Measurements from ENCODE around the gene ISM1.

ISM1 gene

DNA sequence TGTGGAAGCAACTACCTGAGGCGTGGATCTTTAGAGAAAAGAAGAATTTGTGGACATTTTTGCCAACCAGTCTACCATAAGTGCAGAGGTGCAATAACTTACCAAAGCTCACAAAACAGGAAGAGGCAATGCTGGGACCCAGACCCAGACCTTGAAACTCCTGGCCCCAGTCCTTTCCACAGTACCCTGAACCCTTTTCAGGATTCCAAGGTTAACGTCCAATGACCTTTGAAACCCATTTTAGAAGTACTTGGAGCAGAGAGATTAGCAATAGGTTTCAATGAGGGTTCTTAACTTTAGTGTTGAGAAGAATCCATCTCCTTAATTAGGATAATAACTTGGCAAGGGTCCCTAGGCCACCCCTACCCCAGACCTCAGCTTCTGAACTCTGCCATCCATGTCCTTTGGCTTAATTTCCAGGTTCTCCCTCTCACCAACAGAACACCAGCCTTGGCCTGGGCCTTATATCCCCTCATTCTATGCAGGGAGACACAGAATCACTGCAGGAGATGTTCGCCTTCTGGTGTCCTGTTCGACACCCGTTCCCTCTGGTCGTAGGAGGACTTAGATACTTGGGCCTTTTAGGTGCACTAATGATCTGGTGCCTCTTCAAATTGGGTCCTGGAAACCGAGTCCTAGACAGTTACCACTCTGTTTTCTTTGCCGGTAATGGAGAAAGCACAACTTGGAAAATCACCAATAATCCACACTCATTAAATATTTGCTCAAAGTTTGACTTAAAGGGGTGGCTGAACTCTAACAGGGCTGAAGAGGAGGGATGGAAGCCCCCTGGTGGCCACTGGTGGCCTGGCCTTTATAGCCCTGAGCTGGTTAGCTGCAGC is 40.6 kb downstream of the ISM1 start:
- peak; percentile 45 for DNase-seq (ENCODE audit: low spot score)
- TF ChIP-seq, protein P1, sequence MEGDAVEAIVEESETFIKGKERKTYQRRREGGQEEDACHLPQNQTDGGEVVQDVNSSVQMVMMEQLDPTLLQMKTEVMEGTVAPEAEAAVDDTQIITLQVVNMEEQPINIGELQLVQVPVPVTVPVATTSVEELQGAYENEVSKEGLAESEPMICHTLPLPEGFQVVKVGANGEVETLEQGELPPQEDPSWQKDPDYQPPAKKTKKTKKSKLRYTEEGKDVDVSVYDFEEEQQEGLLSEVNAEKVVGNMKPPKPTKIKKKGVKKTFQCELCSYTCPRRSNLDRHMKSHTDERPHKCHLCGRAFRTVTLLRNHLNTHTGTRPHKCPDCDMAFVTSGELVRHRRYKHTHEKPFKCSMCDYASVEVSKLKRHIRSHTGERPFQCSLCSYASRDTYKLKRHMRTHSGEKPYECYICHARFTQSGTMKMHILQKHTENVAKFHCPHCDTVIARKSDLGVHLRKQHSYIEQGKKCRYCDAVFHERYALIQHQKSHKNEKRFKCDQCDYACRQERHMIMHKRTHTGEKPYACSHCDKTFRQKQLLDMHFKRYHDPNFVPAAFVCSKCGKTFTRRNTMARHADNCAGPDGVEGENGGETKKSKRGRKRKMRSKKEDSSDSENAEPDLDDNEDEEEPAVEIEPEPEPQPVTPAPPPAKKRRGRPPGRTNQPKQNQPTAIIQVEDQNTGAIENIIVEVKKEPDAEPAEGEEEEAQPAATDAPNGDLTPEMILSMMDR (IDR thresholded peaks at IDR 0.05; ENCODE audit: borderline replicate concordance, control extremely low read depth, extremely low read depth, insufficient read depth, missing control alignments), result peak; percentile 61
- in situ Hi-C loops (cut with MboI; ENCODE audit: low sequenced_read_pairs, unreplicated experiment), result no loop called here

- in situ Hi-C loops (cut with MboI; ENCODE audit: low sequenced_read_pairs, unreplicated experiment), result no loop called here
- DNase-seq (ENCODE audit: low spot score), result no peak
- TF ChIP-seq, protein P1 (IDR thresholded peaks at IDR 0.05; ENCODE audit: borderline replicate concordance, control extremely low read depth, extremely low read depth, insufficient read depth, missing control alignments), result no peak
Measured at GRCh38 chr20:13262302-13262650, 41.2 kb downstream of the ISM1 start.

GRCh38 chr20:13262671-13263360 is 41.7 kb downstream of the ISM1 start:
- no peak for DNase-seq (ENCODE audit: low spot score)
- in situ Hi-C loops (cut with MboI; ENCODE audit: low sequenced_read_pairs, unreplicated experiment), result no loop called here
- TF ChIP-seq, protein P1 (IDR thresholded peaks at IDR 0.05; ENCODE audit: borderline replicate concordance, control extremely low read depth, extremely low read depth, insufficient read depth, missing control alignments), result no peak

DNA sequence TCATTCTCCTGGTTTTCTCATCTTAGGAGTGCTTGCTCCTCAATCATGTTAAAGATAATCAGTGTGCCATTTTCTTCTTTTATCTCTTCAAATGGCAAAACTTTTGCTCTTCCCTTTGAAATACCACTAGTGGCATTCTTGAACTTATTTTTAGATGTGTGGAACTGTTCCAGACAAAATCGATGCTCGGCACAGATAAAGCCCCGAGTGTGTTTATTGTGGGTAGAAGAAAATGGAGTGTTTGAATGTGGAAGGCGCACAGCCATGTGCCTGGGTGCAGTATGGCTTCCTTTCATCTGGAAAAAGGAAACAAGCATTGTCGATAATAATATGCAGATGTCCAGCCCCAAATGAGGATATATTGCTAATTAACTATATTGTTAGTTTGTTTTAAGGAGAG is 42.4 kb downstream of the ISM1 start:
- TF ChIP-seq, protein P1 (IDR thresholded peaks at IDR 0.05; ENCODE audit: borderline replicate concordance, control extremely low read depth, extremely low read depth, insufficient read depth, missing control alignments), result no peak
- no peak for DNase-seq (ENCODE audit: low spot score)
- in situ Hi-C loops (cut with MboI; ENCODE audit: low sequenced_read_pairs, unreplicated experiment), result no loop called here

GRCh38 chr20:13264907-13265306 is 43.8 kb downstream of the ISM1 start:
- TF ChIP-seq, protein P1 (IDR thresholded peaks at IDR 0.05; ENCODE audit: borderline replicate concordance, control extremely low read depth, extremely low read depth, insufficient read depth, missing control alignments), result no peak
- in situ Hi-C loops (cut with MboI; ENCODE audit: low sequenced_read_pairs, unreplicated experiment), result no loop called here
- DNase-seq (ENCODE audit: low spot score), result no peak

DNA sequence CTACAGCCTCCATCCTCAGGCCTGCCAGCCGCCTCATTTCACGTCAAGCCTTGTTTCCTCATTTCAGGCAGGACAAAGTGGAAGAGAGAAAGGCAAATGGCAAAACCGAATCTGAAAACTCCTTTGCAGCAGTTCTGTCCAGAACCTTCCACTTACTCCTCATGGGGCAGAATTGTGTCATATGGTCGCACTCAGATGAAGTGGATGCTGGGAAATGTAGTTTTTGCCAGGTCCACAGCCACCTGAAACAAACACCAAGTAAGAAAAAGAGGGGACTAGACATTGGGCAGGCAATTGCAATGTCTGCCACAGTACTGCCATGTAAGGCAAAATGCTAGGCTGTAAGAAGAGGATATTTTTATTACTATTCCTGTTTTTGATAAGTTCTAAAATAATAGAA is 44.9 kb downstream of the ISM1 start:
- DNase-seq (ENCODE audit: low spot score), result no peak
- TF ChIP-seq, protein P1 (IDR thresholded peaks at IDR 0.05; ENCODE audit: borderline replicate concordance, control extremely low read depth, extremely low read depth, insufficient read depth, missing control alignments), result no peak
- in situ Hi-C loops (cut with MboI; ENCODE audit: low sequenced_read_pairs, unreplicated experiment), result no loop called here

Measured in GM13976 (cell line).